HG03025 (cell line): ENCODE results near the gene RASAL1.

Experiments
- ATAC-seq: cut with Tn5 transposase; IDR thresholded peaks from one replicate; pipeline ENCODE4 v1.9.1; 2021; ENCODE audit warnings: mild to moderate bottlenecking, moderate library complexity; ENCODE audit not compliant: unreplicated experiment, low FRiP score

Gene RASAL1

GRCh38 chr12:113135178-113136127 is at the start of gene RASAL1:
TSS of gene RASAL1 (minus strand) at chr12:113135761. CDS start at chr12:113135462, 299 bp downstream.
- no peak for ATAC-seq

- peak; percentile 77 for ATAC-seq
Measured at GRCh38 chr12:113184900-113185179, 49.3 kb upstream of the RASAL1 start.

DNA sequence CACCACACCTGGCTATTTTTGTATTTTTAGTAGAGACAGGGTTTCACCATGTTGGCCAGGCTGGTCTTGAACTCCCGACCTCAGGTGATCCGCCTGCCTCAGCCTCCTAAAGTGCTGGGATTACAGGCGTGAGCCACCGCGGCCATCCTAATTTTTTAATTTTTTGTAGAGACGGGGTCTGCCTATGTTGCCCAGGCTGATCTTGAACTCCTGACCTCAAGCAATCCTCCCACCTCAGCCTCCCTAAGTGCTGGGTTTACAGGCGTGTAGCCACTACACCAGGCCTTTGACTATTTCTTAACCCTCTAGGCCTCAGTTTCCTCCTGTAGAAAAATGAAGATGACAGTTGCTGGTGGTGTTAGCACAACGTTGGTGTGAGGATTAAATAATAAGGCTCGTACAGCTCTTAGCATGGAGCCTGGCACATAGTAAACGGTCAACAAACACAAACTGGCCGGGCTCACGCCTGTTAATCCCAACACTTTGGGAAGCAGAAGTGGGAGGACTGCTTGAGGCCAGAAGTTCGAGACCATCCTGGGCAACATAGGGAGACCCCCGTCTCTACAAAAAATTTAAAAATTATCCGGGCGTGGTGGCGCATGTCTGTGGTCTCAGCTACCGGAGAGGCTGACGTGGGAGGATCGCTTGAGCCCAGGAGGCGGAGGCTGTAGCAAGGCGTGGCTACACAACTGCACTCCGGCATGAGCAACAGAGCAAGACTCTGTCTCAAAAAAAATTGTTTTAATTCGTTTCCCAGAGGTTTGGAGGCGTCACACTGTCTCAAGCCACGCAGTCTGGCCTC is 48.7 kb upstream of the RASAL1 start:
- peak; percentile 40 for ATAC-seq

GRCh38 chr12:113183030-113183589 is 47.5 kb upstream of the RASAL1 start:
- no peak for ATAC-seq

DNA sequence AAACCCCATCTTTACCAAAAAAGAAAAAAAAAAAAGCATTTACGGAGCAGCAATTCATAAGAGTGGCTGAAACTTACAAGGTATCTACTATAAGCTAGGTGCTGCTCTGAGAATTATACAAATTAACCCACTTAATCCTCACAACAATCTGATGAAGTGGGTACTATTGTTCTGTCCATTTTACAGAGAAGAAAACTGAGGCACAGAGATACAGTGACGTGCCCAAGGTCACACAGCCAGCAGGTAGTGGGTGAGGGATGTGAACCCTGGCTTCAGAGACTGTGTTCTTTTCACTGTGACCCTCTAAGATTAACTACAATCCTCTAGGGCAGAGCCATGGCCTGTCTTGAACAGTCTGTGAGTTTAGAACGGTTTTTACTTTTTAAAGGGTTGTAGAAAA is 46.4 kb upstream of the RASAL1 start:
- ATAC-seq: no peak

- ATAC-seq: no peak
Measured at GRCh38 chr12:113180333-113180732, 44.8 kb upstream of the RASAL1 start.

DNA sequence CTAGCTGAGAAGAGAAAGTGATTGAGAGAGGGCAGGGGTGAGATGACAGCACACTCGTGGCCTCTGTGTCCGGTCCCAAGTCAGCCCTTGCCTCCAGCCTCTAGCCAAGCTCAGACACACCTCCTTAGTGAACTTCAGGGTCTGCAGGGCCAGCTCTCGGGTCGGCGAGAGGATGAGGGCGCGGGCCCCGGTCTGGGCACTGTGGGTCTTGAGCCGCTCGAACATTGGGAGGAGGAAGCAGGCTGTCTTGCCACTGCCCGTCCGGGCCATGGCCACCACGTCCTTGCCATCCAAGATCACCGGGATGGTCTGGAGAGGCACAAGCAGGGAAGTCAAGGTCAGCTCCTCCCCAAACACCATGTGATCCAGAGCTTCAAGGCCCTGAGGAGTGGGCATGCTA is 43.5 kb upstream of the RASAL1 start:
- no peak for ATAC-seq

- no peak for ATAC-seq
Measured at GRCh38 chr12:113174461-113175384, 39.2 kb upstream of the RASAL1 start.

DNA sequence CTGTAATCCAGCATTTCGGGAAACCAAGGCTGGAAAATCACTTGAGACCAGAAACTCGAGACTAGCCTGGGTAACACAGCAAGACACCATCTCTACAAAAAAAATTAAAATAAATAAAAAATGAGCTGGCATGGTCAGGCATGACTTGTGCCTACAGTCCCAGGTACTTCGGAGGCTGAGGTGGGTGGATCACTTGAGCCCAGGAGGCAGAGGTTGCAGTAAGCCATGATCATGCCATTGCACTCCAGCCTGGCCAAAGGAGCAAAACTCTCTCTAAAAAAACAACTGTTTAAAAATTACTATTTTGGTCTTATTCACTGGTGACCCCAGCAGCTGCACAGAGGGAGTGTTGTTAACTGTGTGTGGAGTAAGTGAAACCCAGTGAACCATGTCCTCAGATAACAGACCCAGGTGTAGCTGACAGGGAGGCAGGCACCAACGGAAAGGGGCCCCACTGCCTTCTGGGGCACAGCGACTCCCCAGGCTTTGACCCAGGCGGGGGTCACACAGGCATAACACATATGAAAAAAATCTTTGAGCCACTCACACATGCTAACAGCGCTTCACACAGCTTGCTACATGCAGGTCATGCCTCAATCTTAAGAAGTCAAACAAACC is 37.6 kb upstream of the RASAL1 start:
- no peak for ATAC-seq

DNA sequence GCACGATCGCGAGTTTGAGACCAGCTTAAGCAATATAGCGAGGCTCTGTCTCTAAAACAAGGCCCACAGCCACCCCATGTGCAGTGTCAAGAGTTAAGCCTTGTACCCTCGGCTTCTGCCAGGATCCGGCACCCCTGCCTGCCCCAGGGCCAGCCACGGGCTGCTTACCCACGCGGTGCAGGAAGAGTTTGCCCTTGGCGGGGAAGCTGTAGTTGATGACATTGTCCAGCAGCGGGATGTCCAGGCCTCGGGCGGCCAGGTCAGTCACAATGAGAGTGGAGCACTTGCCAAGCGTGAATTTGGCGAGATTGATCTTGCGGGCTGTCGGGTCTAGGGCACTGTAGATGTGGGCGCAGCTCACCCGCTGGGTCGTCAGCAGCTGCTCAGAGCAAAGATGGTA is 36.6 kb upstream of the RASAL1 start:
- no peak for ATAC-seq

DNA sequence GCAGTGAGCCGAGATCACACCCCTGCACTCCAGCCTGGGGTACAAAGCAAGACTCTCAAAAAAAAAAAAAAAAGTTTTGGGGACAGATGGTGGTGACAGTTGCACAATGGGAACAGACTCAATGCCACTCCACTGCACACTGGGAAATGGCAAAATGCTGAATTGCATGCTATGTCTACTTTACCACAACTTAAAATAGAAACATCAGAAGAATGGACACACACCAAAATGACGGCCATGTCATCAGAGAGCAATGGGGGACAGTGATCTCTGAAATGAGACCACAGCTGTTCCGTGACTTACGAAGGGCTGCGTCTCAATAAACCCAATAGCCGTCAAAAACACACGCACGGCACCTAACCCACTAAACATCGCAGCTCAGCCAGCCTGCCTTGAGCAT is 36.0 kb upstream of the RASAL1 start:
- ATAC-seq: no peak

GRCh38 chr12:113170926-113171325 is 35.4 kb upstream of the RASAL1 start:
- ATAC-seq: no peak

DNA sequence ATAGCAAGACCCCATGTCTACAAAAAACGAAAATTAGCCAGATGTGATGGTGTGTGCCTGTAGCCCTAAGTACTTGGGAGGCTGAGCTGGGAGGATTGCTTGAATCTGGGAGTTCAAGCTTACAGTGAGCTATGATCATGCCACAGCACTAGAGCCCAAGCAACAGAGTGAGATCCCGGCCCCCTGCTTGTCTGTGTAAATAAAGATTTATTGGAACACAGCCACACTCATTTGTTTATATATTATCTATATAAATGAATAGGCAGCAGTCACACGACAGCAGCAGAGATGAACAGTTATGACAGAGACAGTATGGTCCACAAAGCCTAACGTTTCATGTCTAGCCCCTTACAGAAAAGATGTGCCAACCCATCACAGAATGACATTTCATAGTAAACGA is 34.9 kb upstream of the RASAL1 start:
- no peak for ATAC-seq

DNA sequence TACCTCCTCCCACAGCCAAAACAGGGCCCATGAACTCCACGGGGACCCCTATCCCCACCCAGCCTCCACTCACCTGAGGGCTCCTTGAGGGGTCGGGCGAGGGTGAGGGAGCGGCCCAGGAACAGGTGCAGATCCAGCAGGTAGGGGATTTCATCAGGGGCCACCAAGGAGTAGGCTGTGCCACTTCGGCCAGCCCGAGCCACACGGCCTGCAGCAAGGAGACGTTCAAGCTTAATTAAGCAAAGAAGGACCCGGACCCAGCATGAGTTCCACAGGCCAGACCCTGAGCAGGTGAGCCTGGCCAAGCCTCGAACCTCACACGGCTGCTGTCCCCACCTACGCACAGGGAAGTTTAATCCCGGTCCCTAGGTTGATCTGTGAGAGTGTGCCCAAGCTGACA is 34.1 kb upstream of the RASAL1 start:
- ATAC-seq: no peak

- ATAC-seq: no peak
Measured at GRCh38 chr12:113167868-113168267, 32.3 kb upstream of the RASAL1 start.

DNA sequence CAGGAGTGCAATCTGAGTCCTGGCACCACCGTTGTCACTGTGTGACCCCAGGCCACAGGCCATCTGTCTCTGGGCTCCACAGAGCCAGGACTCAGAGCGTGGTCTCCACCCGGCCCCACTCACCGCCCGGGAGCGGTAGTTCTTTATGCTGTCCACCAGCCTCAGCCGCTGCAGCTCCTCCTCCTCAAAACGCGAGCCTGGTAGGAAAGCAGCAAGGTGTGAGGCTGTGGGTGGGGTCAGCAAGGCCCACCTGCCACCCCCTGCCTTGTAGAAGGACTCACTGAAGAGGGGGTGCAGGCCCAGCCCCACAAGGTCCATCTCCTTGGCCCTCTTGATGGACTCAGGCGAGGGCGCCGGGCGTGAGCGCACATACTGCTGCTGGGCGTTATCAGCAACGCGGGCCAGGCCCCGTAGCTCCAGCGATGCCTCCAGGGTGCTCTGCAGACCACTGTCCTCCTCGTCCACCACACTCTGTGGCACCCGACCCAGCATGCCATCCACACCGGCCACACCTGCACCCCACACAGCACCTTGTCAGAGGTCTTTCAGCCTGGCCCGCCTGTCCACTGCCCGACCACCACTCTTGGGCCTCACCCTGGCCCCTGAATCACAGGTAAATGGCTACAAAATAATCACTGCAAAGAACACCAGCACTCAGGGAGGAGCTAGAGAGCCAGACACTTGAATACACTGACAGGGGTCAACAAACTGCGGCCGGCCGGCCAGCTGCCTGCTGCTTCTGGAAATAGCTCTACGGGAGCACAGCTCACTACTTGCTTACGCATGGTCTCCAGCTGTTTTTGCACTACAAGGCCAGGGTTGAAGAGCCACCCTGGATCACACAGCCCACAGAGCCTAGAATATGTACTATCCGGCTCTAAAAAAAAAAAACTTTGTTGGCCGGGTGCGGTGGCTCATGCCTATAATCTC is 30.2 kb upstream of the RASAL1 start:
- no peak for ATAC-seq

DNA sequence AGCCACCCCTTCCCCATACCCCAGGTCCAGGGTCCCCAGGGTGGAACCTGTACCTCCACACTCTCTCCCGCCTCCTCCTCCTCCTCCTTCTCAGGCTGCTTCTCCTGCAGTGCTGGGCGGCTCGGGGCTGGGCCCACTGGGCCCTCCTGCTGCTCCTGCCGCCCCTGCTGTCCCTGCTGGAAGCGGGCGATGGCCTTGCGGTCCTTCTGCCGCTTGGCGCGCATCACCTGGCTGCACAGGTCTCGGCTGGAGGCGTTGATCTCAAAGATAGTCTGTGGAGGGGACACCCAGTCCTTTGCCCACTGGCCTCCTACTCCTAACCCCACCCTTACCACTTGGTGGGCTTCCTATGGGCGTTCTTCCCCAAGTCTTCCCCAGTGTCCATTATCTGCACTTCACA is 28.5 kb upstream of the RASAL1 start:
- no peak for ATAC-seq

GRCh38 chr12:113163030-113163360 is 27.4 kb upstream of the RASAL1 start:
- ATAC-seq: no peak
